Peyer's patch (tissue), 4 donors: ENCODE data around the gene PDCD5.

ENCODE experiments used
- POLR2A ChIP-seq, 2 donors: fragments of 450-650 bp; IDR thresholded peaks; one replicate each; pipeline ENCODE4 v1.5.1; 2017; ENCODE audit warnings: antibody characterized with exemption in 2 of 2, mild to moderate bottlenecking in 2 of 2, moderate library complexity in 2 of 2
- TF ChIP-seq, protein P1 (sequence below), 6 experiments: fragments of 450-650 bp in 4 of 6; fragments of 200-600 bp in 2 of 6; sonication (generic) in 1 of 6; IDR thresholded peaks; one replicate each; pipeline ENCODE4 v1.5.1; 2017 to 2019; ENCODE audit warnings: antibody characterized with exemption in 6 of 6, mild to moderate bottlenecking in 3 of 6, moderate library complexity in 1 of 6

- TF ChIP-seq, protein P1, sequence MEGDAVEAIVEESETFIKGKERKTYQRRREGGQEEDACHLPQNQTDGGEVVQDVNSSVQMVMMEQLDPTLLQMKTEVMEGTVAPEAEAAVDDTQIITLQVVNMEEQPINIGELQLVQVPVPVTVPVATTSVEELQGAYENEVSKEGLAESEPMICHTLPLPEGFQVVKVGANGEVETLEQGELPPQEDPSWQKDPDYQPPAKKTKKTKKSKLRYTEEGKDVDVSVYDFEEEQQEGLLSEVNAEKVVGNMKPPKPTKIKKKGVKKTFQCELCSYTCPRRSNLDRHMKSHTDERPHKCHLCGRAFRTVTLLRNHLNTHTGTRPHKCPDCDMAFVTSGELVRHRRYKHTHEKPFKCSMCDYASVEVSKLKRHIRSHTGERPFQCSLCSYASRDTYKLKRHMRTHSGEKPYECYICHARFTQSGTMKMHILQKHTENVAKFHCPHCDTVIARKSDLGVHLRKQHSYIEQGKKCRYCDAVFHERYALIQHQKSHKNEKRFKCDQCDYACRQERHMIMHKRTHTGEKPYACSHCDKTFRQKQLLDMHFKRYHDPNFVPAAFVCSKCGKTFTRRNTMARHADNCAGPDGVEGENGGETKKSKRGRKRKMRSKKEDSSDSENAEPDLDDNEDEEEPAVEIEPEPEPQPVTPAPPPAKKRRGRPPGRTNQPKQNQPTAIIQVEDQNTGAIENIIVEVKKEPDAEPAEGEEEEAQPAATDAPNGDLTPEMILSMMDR (IDR thresholded peaks at IDR 0.05), result no peak
- TF ChIP-seq POLR2A (IDR thresholded peaks at IDR 0.05), result no peak
These were observed 41.6 kb upstream of the PDCD5 start for GRCh38 chr19:32539240-32539916.
